ENCODE measurements around the gene LEKR1.

Gene LEKR1

GRCh38 chr3:157063926-157064325 is 237.8 kb downstream of the LEKR1 start:
- DNase-seq, result no peak

- peak; percentile 53 to 71 for DNase-seq
Observed at GRCh38 chr3:157064402-157064801, 238.2 kb downstream of the LEKR1 start.

- DNase-seq, result no peak
Observed at GRCh38 chr3:157065201-157065600, 239.0 kb downstream of the LEKR1 start.

GRCh38 chr3:157066335-157067098 is 240.4 kb downstream of the LEKR1 start:
- DNase-seq, result no peak

GRCh38 chr3:157067114-157067513 is 241.0 kb downstream of the LEKR1 start:
- DNase-seq, result no peak

- DNase-seq, result no peak
Observed at GRCh38 chr3:157069406-157069805, 243.3 kb downstream of the LEKR1 start.

GRCh38 chr3:157069846-157070677 is 243.9 kb downstream of the LEKR1 start:
- DNase-seq, result peak; percentile 70 to 79

GRCh38 chr3:157070678-157070999 is 244.5 kb downstream of the LEKR1 start:
- peak; percentile 55 to 73 for DNase-seq

- no peak for DNase-seq
Observed at GRCh38 chr3:157071744-157072525, 245.8 kb downstream of the LEKR1 start.

- no peak for DNase-seq
Observed at GRCh38 chr3:157073810-157074209, 247.7 kb downstream of the LEKR1 start.

- DNase-seq, result no peak
Observed at GRCh38 chr3:157074490-157074889, 248.3 kb downstream of the LEKR1 start.

- no peak for DNase-seq
Observed at GRCh38 chr3:157074981-157075380, 248.8 kb downstream of the LEKR1 start.

- DNase-seq, result no peak
Observed at GRCh38 chr3:157075693-157076420, 249.7 kb downstream of the LEKR1 start.

GRCh38 chr3:157077565-157077991 is 251.4 kb downstream of the LEKR1 start:
- no peak for DNase-seq

GRCh38 chr3:157078131-157078810 is 252.1 kb downstream of the LEKR1 start:
- no peak for DNase-seq

- DNase-seq, result no peak
Observed at GRCh38 chr3:157078811-157079185, 252.6 kb downstream of the LEKR1 start.

GRCh38 chr3:157079676-157080369 is 253.7 kb downstream of the LEKR1 start:
- no peak for DNase-seq

- peak; percentile 87 to 95 for DNase-seq
Observed at GRCh38 chr3:157081626-157082210, 255.6 kb downstream of the LEKR1 start.

- DNase-seq, result no peak
Observed at GRCh38 chr3:157082305-157082982, 256.3 kb downstream of the LEKR1 start.

- no peak for DNase-seq
Observed at GRCh38 chr3:157083824-157084223, 257.7 kb downstream of the LEKR1 start.
